GM23338 (cell line): ENCODE measurements around the gene SLC23A2. TPM values are rescaled to one million over a fixed set of nuclear protein-coding genes. Genes with fewer than 3 reads are reported as not detected.

Experiments
- CREB1 ChIP-seq: fragments of 250-450 bp; sonication (Bioruptor Pico); IDR thresholded peaks from 2 replicates; pipeline ENCODE4 v1.5.0; 2020; ENCODE audit warnings: low read depth, mild to moderate bottlenecking, moderate library complexity
- CTCF ChIP-seq, 2 experiments: fragments of 200-600 bp in 1 of 2; sonication (generic) in 1 of 2; conservative IDR thresholded peaks; 2 replicates each; pipeline versions ENCODE4 v1.5.1 to v1.6.1; 2016 to 2017; ENCODE audit warnings: antibody characterized with exemption in 2 of 2, low read depth in 2 of 2, mild to moderate bottlenecking in 2 of 2, moderate library complexity in 1 of 2
- EZH2 ChIP-seq: fragments of 200-600 bp; sonication (generic); IDR thresholded peaks from one replicate; pipeline ENCODE4 v1.8.0; 2017; ENCODE audit warnings: antibody characterized with exemption, mild to moderate bottlenecking, low read depth; ENCODE audit not compliant: unreplicated experiment
- JUNB ChIP-seq: IDR thresholded peaks from one replicate; pipeline ENCODE4 v1.6.1; 2016; ENCODE audit warnings: antibody characterized with exemption; ENCODE audit not compliant: unreplicated experiment
- POLR2AphosphoS5 ChIP-seq: IDR thresholded peaks from 2 replicates; pipeline ENCODE4 v1.6.1; 2016; ENCODE audit warnings: antibody characterized with exemption, low read depth
- ZNF331 ChIP-seq: fragments of 250-450 bp; sonication (Bioruptor Pico); IDR thresholded peaks from 2 replicates; pipeline ENCODE4 v1.5.0; 2020; ENCODE audit warnings: low read depth, mild to moderate bottlenecking, moderate library complexity
- ZNF462 ChIP-seq: fragments of 250-450 bp; sonication (Bioruptor Pico); IDR thresholded peaks from 2 replicates; pipeline ENCODE4 v1.5.0; 2020; ENCODE audit warnings: mild to moderate bottlenecking, moderate library complexity
- polyA plus RNA-seq: library from polyadenylated mRNA; unstranded; fragments of >200 nt; fragmentation: Nextera tagmentation; extraction: Ambion mirVana; gene quantifications from 2 replicates; pipeline ENCODE4 v1.2.1, GENCODE V29; 2016
- total RNA-seq: library from RNA; depleted of rRNA; stranded (reverse); fragments of >200 nt; shearing (Covaris generic); gene quantifications from 2 replicates; pipeline ENCODE4 v1.2.3, GENCODE V29; 2014

The SLC23A2 gene
- total and polyA plus RNA-seq, 2 experiments from 2014 or later: 4.4 to 20.2 TPM

DNA sequence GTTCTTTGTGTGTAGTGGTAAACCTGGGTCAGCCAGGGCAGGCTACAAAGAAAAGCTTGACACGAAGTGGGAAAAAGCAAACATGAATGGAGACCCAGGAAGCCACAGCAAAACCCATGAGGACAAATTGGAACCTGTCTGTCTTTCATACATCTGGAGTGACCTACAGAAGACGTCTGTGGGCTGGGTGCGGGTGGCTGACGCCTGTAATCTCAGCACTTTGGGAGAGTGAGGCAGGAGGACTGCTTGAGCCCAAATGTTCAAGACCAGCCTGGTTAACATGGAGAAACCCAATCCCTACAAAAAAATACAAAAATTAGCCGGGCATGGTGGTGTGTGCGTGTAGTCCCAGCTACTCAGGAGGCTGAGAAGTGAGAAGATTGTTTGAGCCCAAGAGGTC is 164.8 kb downstream of the SLC23A2 start (continued):
- TF ChIP-seq ZNF462 (no peak), EZH2 (no peak), POLR2AphosphoS5 (no peak), CREB1 (no peak), CTCF (conservative IDR thresholded peaks at IDR 0.05; ENCODE audit: low read depth in 2 of 2) (no peak), ZNF331 (CRISPR knock-in tag) (no peak), JUNB (no peak)
